Neural cell (in vitro differentiated cells): ENCODE data around the gene RRP15. TPM values are rescaled to one million over a fixed set of nuclear protein-coding genes. Genes with fewer than 3 reads are reported as not detected.

Source experiments
- H2AFZ ChIP-seq: fragments of 200-600, 300-800 bp; sonication (generic), shearing (Covaris generic); 2 replicates; pipeline ENCODE4 v1.6.0; 2014; ENCODE audit warnings: low read depth, mild to moderate bottlenecking, antibody characterized with exemption, low read length, moderate library complexity
- H3F3A ChIP-seq: fragments of 200-600 bp; shearing (Covaris generic); 2 replicates; pipeline ENCODE4 v1.6.1; 2016; ENCODE audit warnings: mild to moderate bottlenecking, moderate library complexity, mixed read lengths, antibody characterized with exemption, low read length; ENCODE audit not compliant: insufficient read depth, poor library complexity, severe bottlenecking
- H3K27ac ChIP-seq: fragments of 200-600, 300-800 bp; sonication (generic), shearing (Covaris generic); 2 replicates; pipeline ENCODE4 v1.5.1; 2014; ENCODE audit warnings: mild to moderate bottlenecking, low read length, moderate library complexity
- H3K27me3 ChIP-seq: fragments of 300-800, 200-600 bp; sonication (generic), shearing (Covaris generic); 2 replicates; pipeline ENCODE4 v1.6.0; 2014; ENCODE audit warnings: mild to moderate bottlenecking, low read depth, low read length, moderate library complexity; ENCODE audit not compliant: insufficient read depth
- H3K36me3 ChIP-seq: fragments of 300-800, 200-600 bp; sonication (generic), shearing (Covaris generic); 2 replicates; pipeline ENCODE4 v1.5.1; 2014; ENCODE audit warnings: mild to moderate bottlenecking, antibody characterized with exemption, low read length, moderate library complexity; ENCODE audit not compliant: insufficient read depth
- H3K4me2 ChIP-seq: fragments of 300-800, 200-600 bp; sonication (generic), shearing (Covaris generic); 2 replicates; pipeline ENCODE4 v1.6.0; 2014; ENCODE audit warnings: mild to moderate bottlenecking, low read length
- H3K4me3 ChIP-seq: fragments of 300-800, 200-600 bp; sonication (generic), shearing (Covaris generic); 2 replicates; pipeline ENCODE4 v1.5.1; 2014; ENCODE audit warnings: mild to moderate bottlenecking, low read length, moderate library complexity
- H3K79me2 ChIP-seq: fragments of 200-600 bp; shearing (Covaris generic); replicated peaks from 2 replicates; pipeline ENCODE4 v1.6.0; 2014; ENCODE audit warnings: mild to moderate bottlenecking, low read length, moderate library complexity; ENCODE audit not compliant: insufficient read depth
- H3K9ac ChIP-seq: fragments of 300-800, 200-600 bp; sonication (generic), shearing (Covaris generic); 2 replicates; pipeline ENCODE4 v1.6.1; 2016; ENCODE audit warnings: mild to moderate bottlenecking, low read length, mixed read lengths
- H3K9me2 ChIP-seq: fragments of 200-600 bp; shearing (Covaris generic); 2 replicates; pipeline ENCODE4 v1.6.1; 2016; ENCODE audit warnings: mild to moderate bottlenecking, low read length, mixed read lengths; ENCODE audit not compliant: insufficient read depth
- H3K9me3 ChIP-seq: fragments of 200-600, 300-800 bp; sonication (generic), shearing (Covaris generic); 2 replicates; pipeline ENCODE4 v1.6.1; 2016; ENCODE audit warnings: mild to moderate bottlenecking, mixed run types, low read length, moderate library complexity, mixed read lengths
- H4K20me1 ChIP-seq: fragments of 200-600 bp; shearing (Covaris generic); 2 replicates; pipeline ENCODE4 v1.6.1; 2016; ENCODE audit warnings: mild to moderate bottlenecking, mixed run types; ENCODE audit not compliant: insufficient read depth
- CTCF ChIP-seq: fragments of 450-650 bp; IDR thresholded peaks from 2 replicates; pipeline ENCODE4 v1.5.1; 2014; ENCODE audit warnings: antibody characterized with exemption, mild to moderate bottlenecking, moderate library complexity; ENCODE audit not compliant: poor library complexity, severe bottlenecking
- EP300 ChIP-seq: fragments of 450-650 bp; conservative IDR thresholded peaks from 2 replicates; pipeline ENCODE4 v1.6.1; 2014; ENCODE audit warnings: antibody characterized with exemption, mild to moderate bottlenecking, moderate library complexity; ENCODE audit not compliant: poor library complexity, severe bottlenecking
- EZH2 ChIP-seq: fragments of 200-600, 300-800 bp; shearing (Covaris generic), sonication (generic); IDR thresholded peaks from 2 replicates; pipeline ENCODE4 v1.6.1; 2014; ENCODE audit warnings: antibody characterized with exemption, low read length, borderline replicate concordance, mild to moderate bottlenecking; ENCODE audit not compliant: insufficient read depth, poor library complexity, severe bottlenecking
- MXI1 ChIP-seq: fragments of 450-650 bp; conservative IDR thresholded peaks from 2 replicates; pipeline ENCODE4 v1.6.1; 2014; ENCODE audit warnings: antibody characterized with exemption, mild to moderate bottlenecking; ENCODE audit not compliant: poor library complexity, severe bottlenecking
- POLR2AphosphoS5 ChIP-seq: IDR thresholded peaks from 2 replicates; pipeline ENCODE4 v1.6.1; 2012
- RAD21 ChIP-seq: fragments of 450-650 bp; conservative IDR thresholded peaks from 2 replicates; pipeline ENCODE4 v1.6.1; 2014; ENCODE audit warnings: antibody characterized with exemption, mild to moderate bottlenecking, moderate library complexity
- SMC3 ChIP-seq: fragments of 450-650 bp; conservative IDR thresholded peaks from 2 replicates; pipeline ENCODE4 v1.6.1; 2014; ENCODE audit warnings: antibody characterized with exemption, mild to moderate bottlenecking, moderate library complexity; ENCODE audit not compliant: poor library complexity
- TAF1 ChIP-seq: IDR thresholded peaks from 2 replicates; pipeline ENCODE4 v1.6.1; 2012; ENCODE audit warnings: low read depth
- polyA plus RNA-seq: library from polyadenylated mRNA; depleted of rRNA; stranded (reverse); fragments of >200 nt; gene quantifications from 2 replicates; pipeline ENCODE4 v1.2.3, GENCODE V29; 2014
- TF ChIP-seq, protein P1 (sequence below): IDR thresholded peaks from 2 replicates; pipeline ENCODE4 v1.6.1; 2012; ENCODE audit warnings: borderline replicate concordance

The RRP15 gene
- polyA plus RNA-seq, 1 donor from 2014 or later = 5.4 TPM

DNA sequence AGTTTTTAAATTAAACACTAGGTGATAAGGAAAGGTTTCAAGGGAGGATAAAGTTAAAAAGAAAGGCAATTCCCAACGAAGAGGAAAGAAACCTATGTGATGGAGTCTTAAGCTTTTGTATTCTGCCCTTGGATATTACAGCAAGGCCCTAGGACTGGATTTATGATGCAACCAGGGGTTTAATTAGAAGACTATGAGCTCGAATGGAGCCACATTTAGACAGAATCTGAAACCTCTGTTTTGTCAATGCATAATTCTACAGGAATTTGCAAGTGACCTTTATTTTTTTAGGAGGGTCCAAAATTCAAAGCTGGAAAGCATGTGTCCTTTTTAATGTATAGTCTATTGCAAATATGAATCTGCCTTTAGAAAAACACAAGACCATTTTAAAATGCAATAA is 98.0 kb downstream of the RRP15 start:
- no peak overlapping the region for H3K27ac ChIP-seq
- no peaks in the 10 kb centered on the region for H3K79me2 ChIP-seq
- no peaks in the 10 kb centered on the region for H3F3A ChIP-seq
- TF ChIP-seq POLR2AphosphoS5 (no peak), CTCF (no peak), SMC3 (no peak), MXI1 (no peak), EP300 (no peak), EZH2 (no peak), TAF1 (no peak), RAD21 (no peak)
- TF ChIP-seq, protein P1, sequence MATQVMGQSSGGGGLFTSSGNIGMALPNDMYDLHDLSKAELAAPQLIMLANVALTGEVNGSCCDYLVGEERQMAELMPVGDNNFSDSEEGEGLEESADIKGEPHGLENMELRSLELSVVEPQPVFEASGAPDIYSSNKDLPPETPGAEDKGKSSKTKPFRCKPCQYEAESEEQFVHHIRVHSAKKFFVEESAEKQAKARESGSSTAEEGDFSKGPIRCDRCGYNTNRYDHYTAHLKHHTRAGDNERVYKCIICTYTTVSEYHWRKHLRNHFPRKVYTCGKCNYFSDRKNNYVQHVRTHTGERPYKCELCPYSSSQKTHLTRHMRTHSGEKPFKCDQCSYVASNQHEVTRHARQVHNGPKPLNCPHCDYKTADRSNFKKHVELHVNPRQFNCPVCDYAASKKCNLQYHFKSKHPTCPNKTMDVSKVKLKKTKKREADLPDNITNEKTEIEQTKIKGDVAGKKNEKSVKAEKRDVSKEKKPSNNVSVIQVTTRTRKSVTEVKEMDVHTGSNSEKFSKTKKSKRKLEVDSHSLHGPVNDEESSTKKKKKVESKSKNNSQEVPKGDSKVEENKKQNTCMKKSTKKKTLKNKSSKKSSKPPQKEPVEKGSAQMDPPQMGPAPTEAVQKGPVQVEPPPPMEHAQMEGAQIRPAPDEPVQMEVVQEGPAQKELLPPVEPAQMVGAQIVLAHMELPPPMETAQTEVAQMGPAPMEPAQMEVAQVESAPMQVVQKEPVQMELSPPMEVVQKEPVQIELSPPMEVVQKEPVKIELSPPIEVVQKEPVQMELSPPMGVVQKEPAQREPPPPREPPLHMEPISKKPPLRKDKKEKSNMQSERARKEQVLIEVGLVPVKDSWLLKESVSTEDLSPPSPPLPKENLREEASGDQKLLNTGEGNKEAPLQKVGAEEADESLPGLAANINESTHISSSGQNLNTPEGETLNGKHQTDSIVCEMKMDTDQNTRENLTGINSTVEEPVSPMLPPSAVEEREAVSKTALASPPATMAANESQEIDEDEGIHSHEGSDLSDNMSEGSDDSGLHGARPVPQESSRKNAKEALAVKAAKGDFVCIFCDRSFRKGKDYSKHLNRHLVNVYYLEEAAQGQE = no peak
- H3K27me3 ChIP-seq = no peaks in the 10 kb centered on the region
- no peak overlapping the region for H3K9ac ChIP-seq
- no peak overlapping the region for H3K4me2 ChIP-seq
- no peaks in the 10 kb centered on the region for H3K36me3 ChIP-seq
- no peak overlapping the region for H2AFZ ChIP-seq
- no peaks in the 10 kb centered on the region for H3K9me2 ChIP-seq
- no peaks in the 10 kb centered on the region for H3K9me3 ChIP-seq
- no peaks in the 10 kb centered on the region for H4K20me1 ChIP-seq
- H3K4me3 ChIP-seq = no peak overlapping the region

DNA sequence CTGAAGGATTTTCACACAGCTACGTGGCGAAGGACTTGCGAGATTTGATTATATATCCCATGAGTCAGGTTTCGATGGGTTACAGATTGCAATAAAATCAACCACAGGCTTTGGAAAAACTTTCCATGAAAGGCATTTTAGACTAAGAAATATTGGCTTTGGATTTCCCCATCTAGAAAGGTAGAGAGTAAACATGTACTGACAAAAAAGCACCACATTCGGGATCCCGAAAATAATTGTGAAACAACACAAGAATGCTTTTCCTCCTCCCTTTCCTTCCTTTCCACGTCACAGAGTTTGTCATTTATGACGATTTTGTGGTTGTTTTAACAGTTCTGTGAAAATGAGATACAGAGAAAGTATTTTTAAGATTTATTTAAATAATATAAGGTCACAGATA is 98.6 kb downstream of the RRP15 start:
- Histone ChIP-seq H3K9me2 (no peaks in the 10 kb centered on the region), H2AFZ (no peak overlapping the region), H3K9me3 (no peaks in the 10 kb centered on the region), H3K27ac (no peak overlapping the region), H3F3A (no peaks in the 10 kb centered on the region), H4K20me1 (no peaks in the 10 kb centered on the region), H3K4me3 (no peak overlapping the region), H3K36me3 (no peaks in the 10 kb centered on the region), H3K27me3 (no peaks in the 10 kb centered on the region), H3K79me2 (no peaks in the 10 kb centered on the region), H3K9ac (no peak overlapping the region), H3K4me2 (no peak overlapping the region)
- TF ChIP-seq EP300 (no peak), CTCF (no peak), POLR2AphosphoS5 (no peak), MXI1 (no peak), SMC3 (no peak), EZH2 (no peak), TAF1 (no peak)
- TF ChIP-seq, protein P1 = no peak
